CD4-positive, alpha-beta T cell treated with Interleukin-4 for 4 hours (primary cell): ENCODE measurements around the gene TMIGD3.

Experiments used
- DNase-seq: peaks from one replicate; pipeline ENCODE4 v3.0.0-alpha.2; 2020

TMIGD3 gene

DNA sequence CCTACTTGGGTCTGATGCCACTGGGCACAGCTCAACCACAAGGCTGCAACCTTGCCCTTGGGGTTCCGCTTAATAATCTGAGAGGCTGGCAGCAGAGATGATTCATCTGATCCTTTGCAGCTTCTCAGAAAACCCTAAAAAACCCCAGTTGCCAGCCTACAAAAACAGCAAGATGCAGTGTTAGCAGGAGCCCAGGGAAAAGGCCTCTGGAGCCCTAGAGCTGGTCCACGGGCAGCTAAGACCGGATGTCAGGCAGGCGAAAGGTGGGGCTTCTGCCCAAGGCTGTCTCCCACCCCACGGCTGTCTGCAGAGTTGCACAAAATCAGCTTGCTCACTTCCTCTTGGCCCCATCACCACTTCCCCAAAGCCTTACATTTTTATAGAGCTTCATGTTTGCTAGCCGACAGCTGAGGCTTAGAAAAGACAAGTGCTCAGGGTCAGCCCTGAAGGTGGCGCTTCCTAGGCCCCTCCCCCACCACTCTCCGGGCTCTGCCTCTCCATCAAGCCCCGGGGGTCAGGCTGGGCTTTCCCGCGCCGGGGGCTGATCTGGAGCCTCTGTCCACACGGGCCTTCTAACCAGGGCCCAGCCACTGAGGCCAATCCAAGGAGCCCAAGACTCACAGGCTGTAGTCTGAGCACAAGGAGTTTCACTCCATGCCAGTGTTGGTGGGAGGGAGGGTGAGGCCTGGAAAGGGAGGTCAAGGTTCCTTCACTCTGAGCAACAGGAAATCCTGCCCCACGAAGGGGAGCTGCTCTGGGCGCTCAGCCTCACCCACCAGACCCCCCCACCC, 4.2 kb upstream of the TMIGD3 start:
- DNase-seq: peak; percentile 94

- no peak for DNase-seq
Measured at GRCh38 chr1:111506561-111506960, 3.1 kb upstream of the TMIGD3 start.

- DNase-seq: no peak
Measured at GRCh38 chr1:111505641-111506119, 2.2 kb upstream of the TMIGD3 start.

GRCh38 chr1:111504097-111504496, 664 bp upstream of the TMIGD3 start:
- DNase-seq: no peak

DNA sequence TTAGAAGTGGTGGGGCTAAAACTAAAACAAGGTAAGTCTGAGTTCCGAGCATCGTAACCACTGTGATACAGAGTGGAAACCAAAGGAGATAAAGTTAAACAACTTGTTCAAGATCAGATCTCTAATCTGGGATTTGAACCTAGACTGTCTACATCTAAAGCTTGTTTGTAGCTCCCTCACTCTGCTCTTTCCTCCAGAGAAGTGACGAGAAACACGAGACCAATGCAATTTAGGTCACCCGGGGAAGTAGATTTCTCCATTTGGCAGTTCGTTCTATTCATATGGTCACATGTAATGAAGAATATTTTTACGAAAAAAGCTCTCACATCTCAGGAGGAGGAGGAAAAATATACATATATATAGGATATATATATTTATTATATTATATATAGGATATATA, 1.8 kb downstream of the TMIGD3 start:
- no peak for DNase-seq

DNA sequence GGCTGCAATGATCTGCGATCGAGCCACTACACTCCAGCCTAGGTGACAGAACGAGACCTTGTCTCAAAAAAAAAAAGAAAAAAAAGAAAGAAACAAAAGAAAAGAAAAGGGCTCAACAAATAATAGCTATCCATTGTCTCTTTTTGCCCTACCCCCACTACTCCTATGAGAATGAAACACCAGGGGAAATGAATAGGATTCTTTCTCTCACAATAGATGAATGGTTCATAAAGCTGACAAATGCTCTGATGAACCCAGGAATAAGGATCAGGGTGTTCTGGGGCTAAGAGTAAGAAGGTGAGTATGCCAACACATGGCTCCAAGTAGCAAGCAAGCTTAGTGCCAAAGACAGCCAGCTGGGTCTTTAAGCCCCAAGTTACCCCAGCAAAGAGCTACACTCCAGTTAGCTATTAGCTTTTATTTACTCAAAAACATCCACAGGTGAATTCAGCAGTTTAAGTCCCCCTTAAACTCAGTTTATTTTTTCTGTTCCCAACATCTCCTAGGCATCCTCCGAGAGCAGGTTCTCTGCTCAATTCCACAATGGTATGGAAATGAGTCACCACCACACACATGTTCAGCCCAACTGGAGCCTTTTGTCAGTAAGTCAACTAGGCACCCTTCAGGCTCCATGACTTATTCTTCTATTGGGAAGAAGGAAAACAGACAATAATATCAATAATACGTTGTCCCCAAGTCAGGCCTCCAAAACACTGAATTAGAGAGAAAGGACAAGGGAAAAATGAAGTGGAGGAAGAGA, 4.2 kb downstream of the TMIGD3 start:
- no peak for DNase-seq

- no peak for DNase-seq
Measured at GRCh38 chr1:111497592-111497991, 5.8 kb downstream of the TMIGD3 start.

- no peak for DNase-seq
Measured at GRCh38 chr1:111496398-111496797, 7.0 kb downstream of the TMIGD3 start.

- no peak for DNase-seq
Measured at GRCh38 chr1:111491070-111491469, 12.4 kb downstream of the TMIGD3 start.

DNA sequence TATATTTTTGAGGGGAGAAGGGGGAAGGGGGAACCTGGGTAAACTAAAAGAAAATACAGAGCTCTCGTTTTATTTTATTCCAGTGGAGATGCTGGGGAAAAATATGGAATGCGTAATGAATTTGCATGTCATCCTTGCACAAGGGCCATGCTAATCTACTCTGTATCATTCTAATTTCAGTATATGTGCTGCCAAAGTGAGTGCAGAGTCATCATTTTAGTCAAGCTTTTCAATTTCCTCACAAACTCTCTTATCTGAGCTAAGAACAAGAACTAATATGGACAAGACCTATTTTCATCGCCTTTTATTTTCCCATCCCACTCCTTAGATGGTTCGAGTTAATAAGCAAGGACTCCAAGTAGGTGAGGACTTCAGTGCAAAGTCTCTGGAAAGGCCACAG, 13.2 kb downstream of the TMIGD3 start:
- DNase-seq: no peak

GRCh38 chr1:111489604-111490003, 13.8 kb downstream of the TMIGD3 start:
- DNase-seq: no peak

- no peak for DNase-seq
Measured at GRCh38 chr1:111488669-111489068, 14.8 kb downstream of the TMIGD3 start.

- no peak for DNase-seq
Measured at GRCh38 chr1:111487133-111487532, 16.3 kb downstream of the TMIGD3 start.

DNA sequence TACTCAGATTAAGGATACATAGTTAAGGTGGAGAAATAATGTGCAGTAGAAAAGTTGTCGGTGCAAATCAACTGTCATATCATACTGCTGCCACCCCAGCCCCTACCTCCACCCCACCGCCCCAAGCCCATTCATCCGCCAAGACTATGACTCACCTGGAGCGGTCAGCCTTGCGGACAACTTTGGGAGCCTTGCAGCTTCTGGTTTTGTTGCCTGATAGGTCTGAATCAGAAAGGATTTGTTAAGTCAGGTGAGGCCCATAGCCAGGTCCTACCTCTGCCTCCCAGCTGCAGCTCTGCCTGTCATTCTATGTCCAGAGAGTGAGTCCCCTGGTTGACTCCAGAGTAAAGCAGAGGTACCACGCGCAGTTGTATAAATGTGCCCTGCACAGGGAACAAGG, 17.0 kb downstream of the TMIGD3 start:
- DNase-seq: no peak

GRCh38 chr1:111484391-111485026, 18.9 kb downstream of the TMIGD3 start:
- no peak for DNase-seq

DNA sequence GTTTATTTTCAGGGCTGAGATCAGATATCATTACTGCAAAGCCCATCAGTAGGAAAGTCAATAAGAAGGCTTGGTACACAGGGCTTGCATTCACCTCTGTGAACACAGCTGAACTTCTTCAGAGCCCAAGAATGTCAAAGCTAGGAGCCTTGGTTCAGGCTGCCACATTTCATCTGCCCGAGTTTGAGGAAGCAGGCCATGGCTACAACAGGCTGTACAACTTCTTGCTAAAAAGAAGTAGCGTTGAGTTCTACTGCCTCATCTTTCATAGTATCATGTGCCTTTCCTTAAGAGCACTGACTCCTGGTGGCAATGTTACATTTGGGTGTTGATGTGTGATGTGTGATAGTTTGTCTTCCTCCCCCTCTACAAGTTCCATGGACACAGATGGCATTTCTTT, 19.6 kb downstream of the TMIGD3 start:
- DNase-seq: no peak

GRCh38 chr1:111483166-111483565, 20.3 kb downstream of the TMIGD3 start:
- DNase-seq: no peak

GRCh38 chr1:111481387-111482221, 21.8 kb downstream of the TMIGD3 start:
- peak; percentile 63 for DNase-seq

GRCh38 chr1:111480674-111481073, 22.8 kb downstream of the TMIGD3 start:
- no peak for DNase-seq

- peak; percentile 61 for DNase-seq
Measured at GRCh38 chr1:111476761-111477309, 26.6 kb downstream of the TMIGD3 start.

DNA sequence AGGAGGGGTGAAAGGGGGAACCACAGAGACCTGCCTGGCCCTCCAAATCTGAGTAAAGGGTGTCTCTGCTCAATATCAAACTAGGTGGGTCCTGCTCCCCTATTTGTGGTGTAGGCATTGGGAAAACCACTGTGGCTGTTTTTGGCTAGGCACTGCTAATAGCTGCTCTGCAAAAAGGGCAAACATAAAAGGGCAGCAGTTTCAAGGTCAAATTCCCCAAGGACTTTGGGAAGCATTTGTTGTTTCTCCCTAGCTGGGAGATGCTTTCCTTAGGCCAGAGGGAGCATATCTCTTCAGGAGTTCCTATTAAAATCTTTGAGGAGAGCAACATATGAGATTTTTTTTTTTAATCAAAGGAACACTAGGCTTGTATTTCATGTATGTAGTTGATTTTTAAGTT, 27.2 kb downstream of the TMIGD3 start:
- no peak for DNase-seq

DNA sequence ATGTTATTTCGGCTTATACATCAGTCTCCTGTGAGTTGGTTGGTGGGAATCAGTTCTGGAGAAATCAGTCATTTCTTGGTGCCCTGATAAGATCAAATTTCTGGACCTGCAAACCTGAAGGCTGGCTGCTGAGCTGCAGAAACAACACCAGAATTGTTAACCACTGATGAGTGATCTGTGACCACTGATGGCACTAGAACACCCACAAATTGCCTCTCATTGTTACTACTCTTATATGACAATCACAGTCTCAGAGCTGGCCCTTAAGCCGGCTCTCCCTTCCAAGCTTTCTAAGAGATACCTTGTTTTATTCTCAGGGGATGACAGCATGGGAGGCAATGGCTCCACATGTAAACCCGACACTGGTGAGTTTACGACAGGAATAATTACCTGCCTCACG, 27.7 kb downstream of the TMIGD3 start:
- peak; percentile 82 for DNase-seq

DNA sequence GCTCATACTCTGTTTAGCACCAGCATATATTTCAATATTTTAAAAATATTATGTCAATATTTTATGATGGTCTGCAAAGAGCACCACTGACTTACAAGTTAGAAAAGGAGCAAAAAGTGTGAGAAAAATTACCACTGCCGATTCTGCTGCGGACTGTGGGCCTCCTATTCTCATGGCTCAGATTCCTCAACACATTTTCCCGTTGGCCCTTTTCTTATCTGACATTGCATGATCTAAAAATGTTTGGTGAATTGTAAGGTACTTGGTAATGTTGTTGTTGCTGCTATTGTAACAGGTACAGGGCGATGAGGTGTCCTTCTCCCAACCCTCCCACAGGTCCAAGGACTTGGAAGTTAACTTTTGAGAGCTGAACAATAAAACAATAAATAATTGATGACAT, 28.9 kb downstream of the TMIGD3 start:
- no peak for DNase-seq
